Liver (tissue), 3 donors: ENCODE measurements around the gene TXNRD2.

Source experiments
- NR2F2 ChIP-seq: IDR thresholded peaks from 2 replicates; pipeline ENCODE4 v1.6.1; 2016; ENCODE audit warnings: antibody characterized with exemption
- RAD21 ChIP-seq, 2 donors: IDR thresholded peaks; 2 replicates each; pipeline ENCODE4 v1.6.1; 2016; ENCODE audit warnings: antibody characterized with exemption in 2 of 2, mild to moderate bottlenecking in 2 of 2
- SP1 ChIP-seq: IDR thresholded peaks from 2 replicates; pipeline ENCODE4 v1.6.1; 2018; ENCODE audit warnings: antibody characterized with exemption, mild to moderate bottlenecking
- TAF1 ChIP-seq: conservative IDR thresholded peaks from 2 replicates; pipeline ENCODE4 v1.6.1; 2016; ENCODE audit warnings: antibody characterized with exemption, mild to moderate bottlenecking
- YY1 ChIP-seq: IDR thresholded peaks from 2 replicates; pipeline ENCODE4 v1.6.1; 2016; ENCODE audit warnings: antibody characterized with exemption, mild to moderate bottlenecking
- TF ChIP-seq, protein P1 (sequence below): IDR thresholded peaks from 2 replicates; pipeline ENCODE4 v1.6.1; 2016; ENCODE audit warnings: antibody characterized with exemption
- TF ChIP-seq, protein P2 (sequence below): fragments of 150-350 bp; IDR thresholded peaks from 2 replicates; pipeline ENCODE4 v1.5.1; 2017; ENCODE audit warnings: improper control_type of control experiment, low read depth, low read length; ENCODE audit not compliant: missing input control
- TF ChIP-seq, protein P3 (sequence below): IDR thresholded peaks from 2 replicates; pipeline ENCODE4 v1.6.1; 2016; ENCODE audit warnings: antibody characterized with exemption, mild to moderate bottlenecking
- TF ChIP-seq, protein P4 (sequence below): IDR thresholded peaks from 2 replicates; pipeline ENCODE4 v1.6.1; 2016; ENCODE audit warnings: antibody characterized with exemption
- TF ChIP-seq, protein P5 (sequence below): IDR thresholded peaks from 2 replicates; pipeline ENCODE4 v1.6.1; 2016; ENCODE audit warnings: antibody characterized with exemption
- donor health status: healthy.
- donor health status: healthy.

DNA sequence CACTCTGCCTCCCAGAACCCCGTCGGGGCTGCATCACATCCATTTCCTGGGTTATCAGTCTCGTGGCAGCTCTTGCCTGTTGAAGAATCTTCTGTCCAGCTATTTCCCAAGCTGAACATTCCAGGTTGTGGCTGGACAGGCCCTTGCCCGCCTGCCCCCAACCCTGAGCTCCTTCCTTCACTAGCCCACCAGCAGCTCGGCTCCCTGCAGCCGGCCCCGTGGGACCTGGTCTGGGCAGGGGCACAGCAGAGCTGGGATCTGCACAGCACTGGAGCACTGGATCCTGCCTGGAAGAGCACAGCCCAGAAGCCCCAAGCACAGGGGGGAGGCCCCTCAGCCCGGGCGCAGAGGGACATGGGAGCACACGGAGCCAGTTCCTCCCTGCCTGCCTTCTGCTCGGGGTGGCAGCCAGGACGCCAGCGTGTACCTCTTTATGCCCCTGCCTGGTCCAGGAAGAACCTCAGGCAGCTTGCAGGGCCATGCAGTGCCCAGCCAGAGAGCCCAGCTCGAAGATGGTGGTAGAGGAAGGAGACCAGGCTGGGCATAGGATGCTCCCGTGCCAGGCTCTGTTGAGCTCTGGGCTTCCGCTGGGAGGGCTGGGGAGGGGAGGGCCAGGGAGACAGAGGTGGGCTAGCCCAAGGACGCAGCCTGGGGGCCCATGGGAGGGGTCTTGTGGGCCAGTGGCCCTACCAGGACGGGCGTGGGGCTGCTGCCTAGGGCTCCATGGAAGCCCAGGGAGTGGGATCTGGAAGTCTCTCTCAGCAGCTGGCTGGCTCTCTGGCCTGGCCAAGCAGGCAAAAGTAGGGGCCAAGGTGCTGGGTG is 70.4 kb downstream of the TXNRD2 start:
- TF ChIP-seq, protein P1, sequence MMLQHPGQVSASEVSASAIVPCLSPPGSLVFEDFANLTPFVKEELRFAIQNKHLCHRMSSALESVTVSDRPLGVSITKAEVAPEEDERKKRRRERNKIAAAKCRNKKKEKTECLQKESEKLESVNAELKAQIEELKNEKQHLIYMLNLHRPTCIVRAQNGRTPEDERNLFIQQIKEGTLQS = no peak
- TF ChIP-seq, protein P2, sequence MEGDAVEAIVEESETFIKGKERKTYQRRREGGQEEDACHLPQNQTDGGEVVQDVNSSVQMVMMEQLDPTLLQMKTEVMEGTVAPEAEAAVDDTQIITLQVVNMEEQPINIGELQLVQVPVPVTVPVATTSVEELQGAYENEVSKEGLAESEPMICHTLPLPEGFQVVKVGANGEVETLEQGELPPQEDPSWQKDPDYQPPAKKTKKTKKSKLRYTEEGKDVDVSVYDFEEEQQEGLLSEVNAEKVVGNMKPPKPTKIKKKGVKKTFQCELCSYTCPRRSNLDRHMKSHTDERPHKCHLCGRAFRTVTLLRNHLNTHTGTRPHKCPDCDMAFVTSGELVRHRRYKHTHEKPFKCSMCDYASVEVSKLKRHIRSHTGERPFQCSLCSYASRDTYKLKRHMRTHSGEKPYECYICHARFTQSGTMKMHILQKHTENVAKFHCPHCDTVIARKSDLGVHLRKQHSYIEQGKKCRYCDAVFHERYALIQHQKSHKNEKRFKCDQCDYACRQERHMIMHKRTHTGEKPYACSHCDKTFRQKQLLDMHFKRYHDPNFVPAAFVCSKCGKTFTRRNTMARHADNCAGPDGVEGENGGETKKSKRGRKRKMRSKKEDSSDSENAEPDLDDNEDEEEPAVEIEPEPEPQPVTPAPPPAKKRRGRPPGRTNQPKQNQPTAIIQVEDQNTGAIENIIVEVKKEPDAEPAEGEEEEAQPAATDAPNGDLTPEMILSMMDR = no peak
- TF ChIP-seq RAD21 (IDR thresholded peaks at IDR 0.05) (no peak), TAF1 (no peak), SP1 (no peak), NR2F2 (no peak), YY1 (no peak)
- TF ChIP-seq, protein P3, sequence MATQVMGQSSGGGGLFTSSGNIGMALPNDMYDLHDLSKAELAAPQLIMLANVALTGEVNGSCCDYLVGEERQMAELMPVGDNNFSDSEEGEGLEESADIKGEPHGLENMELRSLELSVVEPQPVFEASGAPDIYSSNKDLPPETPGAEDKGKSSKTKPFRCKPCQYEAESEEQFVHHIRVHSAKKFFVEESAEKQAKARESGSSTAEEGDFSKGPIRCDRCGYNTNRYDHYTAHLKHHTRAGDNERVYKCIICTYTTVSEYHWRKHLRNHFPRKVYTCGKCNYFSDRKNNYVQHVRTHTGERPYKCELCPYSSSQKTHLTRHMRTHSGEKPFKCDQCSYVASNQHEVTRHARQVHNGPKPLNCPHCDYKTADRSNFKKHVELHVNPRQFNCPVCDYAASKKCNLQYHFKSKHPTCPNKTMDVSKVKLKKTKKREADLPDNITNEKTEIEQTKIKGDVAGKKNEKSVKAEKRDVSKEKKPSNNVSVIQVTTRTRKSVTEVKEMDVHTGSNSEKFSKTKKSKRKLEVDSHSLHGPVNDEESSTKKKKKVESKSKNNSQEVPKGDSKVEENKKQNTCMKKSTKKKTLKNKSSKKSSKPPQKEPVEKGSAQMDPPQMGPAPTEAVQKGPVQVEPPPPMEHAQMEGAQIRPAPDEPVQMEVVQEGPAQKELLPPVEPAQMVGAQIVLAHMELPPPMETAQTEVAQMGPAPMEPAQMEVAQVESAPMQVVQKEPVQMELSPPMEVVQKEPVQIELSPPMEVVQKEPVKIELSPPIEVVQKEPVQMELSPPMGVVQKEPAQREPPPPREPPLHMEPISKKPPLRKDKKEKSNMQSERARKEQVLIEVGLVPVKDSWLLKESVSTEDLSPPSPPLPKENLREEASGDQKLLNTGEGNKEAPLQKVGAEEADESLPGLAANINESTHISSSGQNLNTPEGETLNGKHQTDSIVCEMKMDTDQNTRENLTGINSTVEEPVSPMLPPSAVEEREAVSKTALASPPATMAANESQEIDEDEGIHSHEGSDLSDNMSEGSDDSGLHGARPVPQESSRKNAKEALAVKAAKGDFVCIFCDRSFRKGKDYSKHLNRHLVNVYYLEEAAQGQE = no peak
- TF ChIP-seq, protein P4, sequence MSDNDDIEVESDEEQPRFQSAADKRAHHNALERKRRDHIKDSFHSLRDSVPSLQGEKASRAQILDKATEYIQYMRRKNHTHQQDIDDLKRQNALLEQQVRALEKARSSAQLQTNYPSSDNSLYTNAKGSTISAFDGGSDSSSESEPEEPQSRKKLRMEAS = no peak
- TF ChIP-seq, protein P5, sequence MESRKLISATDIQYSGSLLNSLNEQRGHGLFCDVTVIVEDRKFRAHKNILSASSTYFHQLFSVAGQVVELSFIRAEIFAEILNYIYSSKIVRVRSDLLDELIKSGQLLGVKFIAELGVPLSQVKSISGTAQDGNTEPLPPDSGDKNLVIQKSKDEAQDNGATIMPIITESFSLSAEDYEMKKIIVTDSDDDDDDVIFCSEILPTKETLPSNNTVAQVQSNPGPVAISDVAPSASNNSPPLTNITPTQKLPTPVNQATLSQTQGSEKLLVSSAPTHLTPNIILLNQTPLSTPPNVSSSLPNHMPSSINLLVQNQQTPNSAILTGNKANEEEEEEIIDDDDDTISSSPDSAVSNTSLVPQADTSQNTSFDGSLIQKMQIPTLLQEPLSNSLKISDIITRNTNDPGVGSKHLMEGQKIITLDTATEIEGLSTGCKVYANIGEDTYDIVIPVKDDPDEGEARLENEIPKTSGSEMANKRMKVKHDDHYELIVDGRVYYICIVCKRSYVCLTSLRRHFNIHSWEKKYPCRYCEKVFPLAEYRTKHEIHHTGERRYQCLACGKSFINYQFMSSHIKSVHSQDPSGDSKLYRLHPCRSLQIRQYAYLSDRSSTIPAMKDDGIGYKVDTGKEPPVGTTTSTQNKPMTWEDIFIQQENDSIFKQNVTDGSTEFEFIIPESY = no peak
